OCI-LY1 (cell line): Measurements from ENCODE around the gene SDCBP2.

Experiments used
- H2AFZ ChIP-seq: fragments of 200-600 bp; sonication (generic), shearing (Covaris generic); 2 replicates; pipeline ENCODE4 v1.6.0; 2014; ENCODE audit warnings: antibody characterized with exemption, mild to moderate bottlenecking, low read length
- H3F3A ChIP-seq: fragments of 200-600 bp; sonication (generic), shearing (Covaris generic); 2 replicates; pipeline ENCODE4 v1.6.0; 2014; ENCODE audit warnings: mild to moderate bottlenecking, antibody characterized with exemption, low read length, moderate library complexity; ENCODE audit not compliant: insufficient read depth
- H3K27ac ChIP-seq: fragments of 200-600 bp; sonication (generic); 2 replicates; pipeline ENCODE4 v1.5.1; 2014; ENCODE audit warnings: low read length, mixed run types, mild to moderate bottlenecking, low read depth; ENCODE audit not compliant: poor library complexity, severe bottlenecking
- H3K27me3 ChIP-seq: fragments of 200-600 bp; sonication (generic); 2 replicates; pipeline ENCODE4 v1.6.0; 2014; ENCODE audit warnings: antibody characterized with exemption, mild to moderate bottlenecking, low read length, moderate library complexity; ENCODE audit not compliant: insufficient read depth
- H3K36me3 ChIP-seq: fragments of 200-600 bp; sonication (generic); 2 replicates; pipeline ENCODE4 v1.6.1; 2014; ENCODE audit warnings: mild to moderate bottlenecking, antibody characterized with exemption, low read length, moderate library complexity, mixed read lengths; ENCODE audit not compliant: insufficient read depth
- H3K4me1 ChIP-seq: fragments of 200-600 bp; sonication (generic); 2 replicates; pipeline ENCODE4 v1.5.1; 2014; ENCODE audit warnings: mild to moderate bottlenecking, low read length, moderate library complexity; ENCODE audit not compliant: insufficient read depth, severe bottlenecking
- H3K4me2 ChIP-seq: fragments of 200-600 bp; sonication (generic), shearing (Covaris generic); 2 replicates; pipeline ENCODE4 v1.6.1; 2014; ENCODE audit warnings: low read length
- H3K4me3 ChIP-seq: fragments of 200-600 bp; sonication (generic); 2 replicates; pipeline ENCODE4 v1.5.1; 2014; ENCODE audit warnings: low read length, low read depth, mild to moderate bottlenecking, mixed read lengths; ENCODE audit not compliant: poor library complexity, severe bottlenecking
- H3K79me2 ChIP-seq: fragments of 200-600 bp; shearing (Covaris generic); 2 replicates; pipeline ENCODE4 v1.6.1; 2016; ENCODE audit warnings: mixed run types, low read length, mixed read lengths; ENCODE audit not compliant: insufficient read depth
- H3K9ac ChIP-seq: fragments of 200-600 bp; sonication (generic), shearing (Covaris generic); 2 replicates; pipeline ENCODE4 v1.6.1; 2014; ENCODE audit warnings: mild to moderate bottlenecking, low read length, mixed read lengths
- H3K9me2 ChIP-seq: fragments of 200-600 bp; sonication (generic), shearing (Covaris generic); 2 replicates; pipeline ENCODE4 v1.6.1; 2014; ENCODE audit warnings: low read depth, mild to moderate bottlenecking, low read length, mixed read lengths
- H3K9me3 ChIP-seq: fragments of 200-600 bp; shearing (Covaris generic); 2 replicates; pipeline ENCODE4 v1.6.1; 2014; ENCODE audit warnings: low read length, mixed read lengths
- H4K20me1 ChIP-seq: fragments of 200-600 bp; sonication (generic), shearing (Covaris generic); 2 replicates; pipeline ENCODE4 v1.6.0; 2016; ENCODE audit warnings: mild to moderate bottlenecking, low read length; ENCODE audit not compliant: insufficient read depth
- EZH2 ChIP-seq: fragments of 200-600 bp; sonication (generic), shearing (Covaris generic); IDR thresholded peaks from 2 replicates; pipeline ENCODE4 v1.8.0; 2017; ENCODE audit warnings: borderline replicate concordance, mixed run types, mild to moderate bottlenecking, antibody characterized with exemption, low read length, moderate library complexity, mixed read lengths
- TF ChIP-seq, protein P1 (sequence below): fragments of 200-600 bp; sonication (generic), shearing (Covaris generic); IDR thresholded peaks from 2 replicates; pipeline ENCODE4 v1.5.1; 2017; ENCODE audit warnings: mild to moderate bottlenecking, antibody characterized with exemption, low read length, moderate library complexity, mixed read lengths

The SDCBP2 gene

GRCh38 chr20:1282966-1283365, 46.0 kb downstream of the SDCBP2 start:
- no peaks in the 10 kb centered on the region for H3K79me2 ChIP-seq
- no peaks in the 10 kb centered on the region for H3F3A ChIP-seq
- no peaks in the 10 kb centered on the region for H4K20me1 ChIP-seq
- H2AFZ ChIP-seq: no peak overlapping the region
- H3K4me1 ChIP-seq: no peaks in the 10 kb centered on the region
- no peak for TF ChIP-seq EZH2
- TF ChIP-seq, protein P1, sequence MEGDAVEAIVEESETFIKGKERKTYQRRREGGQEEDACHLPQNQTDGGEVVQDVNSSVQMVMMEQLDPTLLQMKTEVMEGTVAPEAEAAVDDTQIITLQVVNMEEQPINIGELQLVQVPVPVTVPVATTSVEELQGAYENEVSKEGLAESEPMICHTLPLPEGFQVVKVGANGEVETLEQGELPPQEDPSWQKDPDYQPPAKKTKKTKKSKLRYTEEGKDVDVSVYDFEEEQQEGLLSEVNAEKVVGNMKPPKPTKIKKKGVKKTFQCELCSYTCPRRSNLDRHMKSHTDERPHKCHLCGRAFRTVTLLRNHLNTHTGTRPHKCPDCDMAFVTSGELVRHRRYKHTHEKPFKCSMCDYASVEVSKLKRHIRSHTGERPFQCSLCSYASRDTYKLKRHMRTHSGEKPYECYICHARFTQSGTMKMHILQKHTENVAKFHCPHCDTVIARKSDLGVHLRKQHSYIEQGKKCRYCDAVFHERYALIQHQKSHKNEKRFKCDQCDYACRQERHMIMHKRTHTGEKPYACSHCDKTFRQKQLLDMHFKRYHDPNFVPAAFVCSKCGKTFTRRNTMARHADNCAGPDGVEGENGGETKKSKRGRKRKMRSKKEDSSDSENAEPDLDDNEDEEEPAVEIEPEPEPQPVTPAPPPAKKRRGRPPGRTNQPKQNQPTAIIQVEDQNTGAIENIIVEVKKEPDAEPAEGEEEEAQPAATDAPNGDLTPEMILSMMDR: no peak
- no peaks in the 10 kb centered on the region for H3K9me3 ChIP-seq
- H3K9ac ChIP-seq: no peak overlapping the region
- no peaks in the 10 kb centered on the region for H3K36me3 ChIP-seq
- no peaks in the 10 kb centered on the region for H3K27me3 ChIP-seq
- no peak overlapping the region for H3K4me3 ChIP-seq
- no peak overlapping the region for H3K4me2 ChIP-seq
- no peaks in the 10 kb centered on the region for H3K9me2 ChIP-seq
- no peak overlapping the region for H3K27ac ChIP-seq

DNA sequence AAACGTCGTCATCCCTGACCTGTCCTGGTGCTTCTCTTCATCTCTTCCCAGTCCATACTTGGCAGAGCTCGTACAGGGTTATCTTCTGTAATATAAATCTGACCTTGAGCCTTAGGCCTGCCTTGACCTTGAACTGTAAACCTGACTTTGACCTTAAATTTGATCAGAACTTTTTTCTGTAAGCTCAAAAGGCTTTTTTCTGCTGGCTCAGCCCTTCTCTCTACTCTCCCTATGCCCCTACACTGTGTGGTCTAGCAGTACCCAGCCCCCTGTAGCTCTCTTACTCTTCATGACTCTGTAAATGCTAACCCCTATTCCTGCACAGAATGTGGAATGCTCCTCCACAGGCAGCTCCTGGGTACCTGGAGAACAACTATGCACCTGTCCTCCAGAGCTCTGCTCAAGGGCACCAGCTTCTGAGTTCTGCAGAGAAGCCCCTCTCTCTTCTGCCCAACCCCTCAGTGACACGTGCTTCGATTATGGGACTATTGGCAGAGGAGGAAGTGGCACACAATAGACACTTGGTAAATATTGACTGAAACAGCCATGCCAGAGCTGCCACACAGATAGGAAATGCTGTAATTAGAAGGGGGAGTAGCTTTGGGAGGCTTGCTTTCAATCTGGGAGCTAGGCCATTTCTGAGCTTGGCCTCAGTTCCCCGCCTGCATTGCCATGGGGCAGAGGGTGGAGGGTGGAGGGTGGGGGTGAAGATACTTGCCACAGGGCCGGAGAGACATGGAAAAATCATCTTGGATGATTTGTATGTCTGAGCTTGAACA, 47.5 kb downstream of the SDCBP2 start:
- no peaks in the 10 kb centered on the region for H3K9me2 ChIP-seq
- no peak overlapping the region for H3K27ac ChIP-seq
- H3K4me1 ChIP-seq: no peaks in the 10 kb centered on the region
- no peaks in the 10 kb centered on the region for H3K9me3 ChIP-seq
- H3K36me3 ChIP-seq: no peaks in the 10 kb centered on the region
- H2AFZ ChIP-seq: no peak overlapping the region
- no peaks in the 10 kb centered on the region for H4K20me1 ChIP-seq
- no peak overlapping the region for H3K4me2 ChIP-seq
- no peaks in the 10 kb centered on the region for H3K27me3 ChIP-seq
- TF ChIP-seq EZH2: no peak
- TF ChIP-seq, protein P1: no peak
- no peak overlapping the region for H3K4me3 ChIP-seq
- no peaks in the 10 kb centered on the region for H3F3A ChIP-seq
- no peaks in the 10 kb centered on the region for H3K79me2 ChIP-seq
- no peak overlapping the region for H3K9ac ChIP-seq

- TF ChIP-seq EZH2: no peak
- TF ChIP-seq, protein P1: no peak
- Histone ChIP-seq H2AFZ (no peak overlapping the region), H3K4me1 (no peaks in the 10 kb centered on the region), H3K9ac (no peak overlapping the region), H3K4me2 (no peak overlapping the region), H3K79me2 (no peaks in the 10 kb centered on the region), H3K36me3 (no peaks in the 10 kb centered on the region), H3K9me3 (no peaks in the 10 kb centered on the region), H3K4me3 (no peak overlapping the region), H4K20me1 (no peaks in the 10 kb centered on the region), H3K27me3 (no peaks in the 10 kb centered on the region), H3F3A (no peaks in the 10 kb centered on the region), H3K27ac (no peak overlapping the region), H3K9me2 (no peaks in the 10 kb centered on the region)
Measured at GRCh38 chr20:1280195-1281102, 48.5 kb downstream of the SDCBP2 start.
